ENCODE measurements around the gene RENBP.

- no peak for TF ChIP-seq CTCF (IDR thresholded peaks at IDR 0.05)
- TF ChIP-seq TAF1 (IDR thresholded peaks at IDR 0.05; ENCODE audit: borderline replicate concordance, low read depth, low read length) = no peak
- TF ChIP-seq REST (IDR thresholded peaks at IDR 0.05; ENCODE audit: low read depth, low read length) = no peak
These were observed 45.7 kb upstream of the RENBP start for GRCh38 chrX:153989973-153990655.

All from SK-N-SH (cell line).